ENCODE measurements around the gene LRP2.

- TF ChIP-seq ZNF331 (CRISPR knock-in tag; IDR thresholded peaks at IDR 0.05; ENCODE audit: low read depth) (no peak), POLR2AphosphoS5 (IDR thresholded peaks at IDR 0.05; ENCODE audit: low read depth) (no peak), CTCF (conservative IDR thresholded peaks at IDR 0.05; ENCODE audit: low read depth in 2 of 2) (0 out of 4 replicates have a peak, but pooled peaks of 1 of the 2 experiments have one; percentile 4), EZH2 (IDR thresholded peaks at IDR 0.05; ENCODE audit: low read depth, unreplicated experiment) (no peak), ETS1 (IDR thresholded peaks at IDR 0.05) (no peak), JUNB (IDR thresholded peaks at IDR 0.05; ENCODE audit: unreplicated experiment) (no peak), REST (IDR thresholded peaks at IDR 0.05; ENCODE audit: unreplicated experiment) (no peak)
These were observed 137.0 kb downstream of the LRP2 start for GRCh38 chr2:169225233-169225750.

All from GM23338 (cell line).